GM10248 (cell line): Measurements from ENCODE around the gene BBS9.
"Not testable (repeated sequence)": the region's sequence is repeated elsewhere in the genome, so short reads cannot be mapped to it uniquely, and the experiment has no call there.

ENCODE experiments used
- CTCF ChIA-PET: fragments of 300-600 bp; sonication (Branson Sonifier 250); formaldehyde crosslinking; extraction: SDS; loops from one replicate; lab custom pipeline; 2021; ENCODE audit warnings: antibody characterized with exemption; lab: Yijun Ruan, JAX
- POLR2A ChIA-PET: fragments of 350-650 bp; sonication (Branson Sonifier 250); formaldehyde crosslinking; extraction: SDS; loops from one replicate; lab custom pipeline; 2020; ENCODE audit warnings: antibody characterized with exemption; lab: Yijun Ruan, JAX
- DNase-seq: peaks from one replicate; pipeline ENCODE4 v3.0.0; 2012; ENCODE audit errors: extremely low spot score
- TF ChIP-seq, protein P1 (sequence below): IDR thresholded peaks from 2 replicates; pipeline ENCODE4 v1.5.1; 2012; ENCODE audit warnings: mild to moderate bottlenecking, low read depth; ENCODE audit errors: extremely low read depth, missing control alignments, control extremely low read depth

BBS9 gene

DNA sequence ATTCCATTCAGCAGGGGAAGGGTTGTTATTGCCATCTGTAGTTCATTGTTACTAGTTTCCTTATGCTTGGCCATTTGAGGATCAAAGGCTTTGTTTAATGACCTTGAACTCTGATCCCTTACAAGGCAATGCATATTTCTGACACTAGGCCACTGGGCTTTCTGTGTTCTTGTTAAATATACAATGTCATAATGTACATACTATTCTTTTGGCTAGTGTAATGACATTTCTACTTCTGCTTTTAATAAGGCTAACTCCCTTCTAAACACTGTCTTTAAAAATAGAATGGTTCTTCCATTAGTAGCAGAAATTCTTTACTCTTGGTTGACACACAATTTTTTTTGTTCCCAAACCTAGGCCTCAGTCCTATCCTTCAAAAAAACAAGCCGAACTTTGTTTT lies 86.6 kb downstream of the BBS9 start:
- ChIA-PET POLR2A (no interaction called here), CTCF (no interaction called here)
- DNase-seq = no peak
- TF ChIP-seq, protein P1, sequence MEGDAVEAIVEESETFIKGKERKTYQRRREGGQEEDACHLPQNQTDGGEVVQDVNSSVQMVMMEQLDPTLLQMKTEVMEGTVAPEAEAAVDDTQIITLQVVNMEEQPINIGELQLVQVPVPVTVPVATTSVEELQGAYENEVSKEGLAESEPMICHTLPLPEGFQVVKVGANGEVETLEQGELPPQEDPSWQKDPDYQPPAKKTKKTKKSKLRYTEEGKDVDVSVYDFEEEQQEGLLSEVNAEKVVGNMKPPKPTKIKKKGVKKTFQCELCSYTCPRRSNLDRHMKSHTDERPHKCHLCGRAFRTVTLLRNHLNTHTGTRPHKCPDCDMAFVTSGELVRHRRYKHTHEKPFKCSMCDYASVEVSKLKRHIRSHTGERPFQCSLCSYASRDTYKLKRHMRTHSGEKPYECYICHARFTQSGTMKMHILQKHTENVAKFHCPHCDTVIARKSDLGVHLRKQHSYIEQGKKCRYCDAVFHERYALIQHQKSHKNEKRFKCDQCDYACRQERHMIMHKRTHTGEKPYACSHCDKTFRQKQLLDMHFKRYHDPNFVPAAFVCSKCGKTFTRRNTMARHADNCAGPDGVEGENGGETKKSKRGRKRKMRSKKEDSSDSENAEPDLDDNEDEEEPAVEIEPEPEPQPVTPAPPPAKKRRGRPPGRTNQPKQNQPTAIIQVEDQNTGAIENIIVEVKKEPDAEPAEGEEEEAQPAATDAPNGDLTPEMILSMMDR = no peak

DNA sequence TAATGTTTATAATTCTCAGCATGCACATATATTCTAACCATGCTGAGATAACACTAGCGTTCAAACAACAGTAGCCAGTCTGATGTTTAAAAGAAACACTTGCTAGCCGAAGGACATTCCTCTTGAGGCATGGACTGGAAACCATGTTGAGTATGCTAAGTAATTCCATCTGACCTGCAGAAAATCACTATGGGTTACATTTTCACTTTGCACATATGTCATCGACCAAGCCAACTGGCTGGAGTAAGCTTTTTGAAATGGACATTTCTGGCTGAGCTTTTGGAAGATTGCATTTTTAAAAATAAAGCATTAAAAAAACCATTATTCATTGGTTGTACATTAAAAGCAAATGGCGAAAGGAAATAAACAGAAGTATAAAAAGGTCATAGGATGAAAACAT lies 88.2 kb downstream of the BBS9 start:
- no peak for DNase-seq
- POLR2A ChIA-PET = interaction anchor here (0.7 kb wide), 1 partner anchor 686 kb away, joined by 4 read pairs; no protein-coding TSS in a partner anchor
- CTCF ChIA-PET = no interaction called here
- TF ChIP-seq, protein P1 = no peak

DNA sequence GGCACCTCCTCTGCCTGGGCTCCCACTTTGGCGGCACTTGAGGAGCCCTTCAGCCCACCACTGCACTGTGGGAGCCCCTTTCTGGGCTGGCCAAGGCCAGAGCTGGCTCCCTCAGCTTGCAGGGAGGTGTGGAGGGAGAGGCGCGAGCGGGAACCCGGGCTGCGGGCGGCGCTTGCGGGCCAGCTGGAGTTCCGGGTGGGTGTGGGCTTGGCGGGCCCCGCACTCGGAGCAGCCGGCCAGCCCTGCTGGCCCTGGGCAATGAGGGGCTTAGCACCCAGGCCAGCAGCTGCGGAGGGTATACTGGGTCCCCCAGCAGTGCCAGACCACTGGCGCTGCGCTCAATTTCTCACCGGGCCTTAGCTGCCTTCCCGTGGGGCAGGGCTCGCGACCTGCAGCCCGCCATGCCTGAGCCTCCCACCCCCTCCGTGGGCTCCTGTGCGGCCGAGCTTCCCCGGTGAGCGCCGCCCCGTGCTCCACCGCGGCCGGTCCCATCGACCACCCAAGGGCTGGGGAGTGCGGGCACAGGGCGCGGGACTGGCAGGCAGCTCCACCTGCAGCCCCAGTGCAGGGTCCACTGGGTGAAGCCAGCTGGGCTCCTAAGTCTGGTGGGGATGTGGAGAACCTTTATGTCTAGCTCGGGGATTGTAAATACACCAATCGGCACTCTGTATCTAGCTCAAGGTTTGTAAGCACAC lies 89.6 kb downstream of the BBS9 start:
- CTCF ChIA-PET, POLR2A ChIA-PET, DNase-seq: not testable (repeated sequence)

DNA sequence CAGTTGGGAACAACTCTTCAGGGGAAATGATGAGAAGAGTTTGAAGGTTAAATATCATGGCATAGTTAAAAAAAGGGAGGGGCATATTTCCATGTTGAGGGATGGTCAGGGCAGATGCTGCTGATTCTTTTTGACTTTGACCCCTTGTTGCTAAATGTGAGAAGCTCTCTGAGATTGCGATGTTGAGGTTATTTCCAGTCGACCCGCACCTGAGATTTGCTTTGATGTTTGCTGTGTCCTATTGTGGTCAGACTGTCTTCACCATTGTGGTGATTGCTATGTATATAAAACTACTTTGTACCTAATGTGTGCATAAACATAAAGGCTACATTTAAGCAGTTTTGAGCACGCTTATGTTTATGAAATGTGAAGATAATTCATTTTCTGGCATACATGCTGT lies 90.9 kb downstream of the BBS9 start:
- TF ChIP-seq, protein P1 = no peak
- no peak for DNase-seq
- CTCF ChIA-PET = no interaction called here
- POLR2A ChIA-PET = no interaction called here

DNA sequence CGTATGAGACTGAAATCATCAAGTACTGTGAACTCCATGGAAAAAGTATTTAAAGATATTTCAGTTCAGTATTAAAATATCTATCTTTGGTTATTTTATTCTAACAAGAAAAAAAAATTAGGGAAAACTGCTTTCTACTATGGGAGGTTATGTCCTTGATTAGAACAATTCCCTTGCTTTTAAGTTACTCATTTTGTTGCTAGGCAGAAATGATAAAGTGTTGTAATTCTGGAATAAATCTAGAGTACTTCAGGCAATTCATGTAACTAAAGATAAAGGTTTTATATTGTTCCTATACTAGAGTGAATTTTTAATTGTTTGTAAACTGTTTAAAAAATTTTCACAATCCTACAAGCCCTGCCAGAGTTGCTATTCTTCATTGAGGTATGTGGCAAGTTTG lies 92.0 kb downstream of the BBS9 start:
- TF ChIP-seq, protein P1 = no peak
- DNase-seq = no peak
- POLR2A ChIA-PET = no interaction called here
- CTCF ChIA-PET = no interaction called here

DNA sequence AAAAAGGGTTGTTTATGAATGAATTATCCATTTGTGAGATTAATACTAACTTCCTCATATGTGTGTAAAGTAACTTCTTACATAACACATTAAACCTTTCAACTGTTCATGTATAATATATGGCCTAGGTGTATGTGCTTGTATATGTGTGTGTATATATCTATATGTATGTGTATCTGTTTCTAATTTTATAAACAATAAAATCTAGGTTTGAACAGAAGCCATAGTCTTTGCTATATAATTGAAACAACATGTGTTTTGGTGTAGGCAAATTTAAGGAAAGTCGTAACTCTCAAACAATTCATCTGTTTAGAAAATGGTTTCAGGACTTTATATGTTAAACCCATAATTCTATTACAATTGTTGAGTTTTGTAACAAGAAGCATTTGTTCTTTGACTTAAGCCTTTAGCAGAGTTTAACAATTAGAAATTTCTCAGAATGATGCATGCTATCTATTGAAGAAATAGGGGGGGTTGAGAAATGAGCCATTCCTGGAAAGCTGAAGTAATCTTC lies 103.3 kb downstream of the BBS9 start:
- TF ChIP-seq, protein P1 = no peak
- POLR2A ChIA-PET = no interaction called here
- CTCF ChIA-PET = interaction anchor here (1.2 kb wide), 1 partner anchor 10 kb away, joined by 4 read pairs; no protein-coding TSS in a partner anchor
- no peak for DNase-seq

DNA sequence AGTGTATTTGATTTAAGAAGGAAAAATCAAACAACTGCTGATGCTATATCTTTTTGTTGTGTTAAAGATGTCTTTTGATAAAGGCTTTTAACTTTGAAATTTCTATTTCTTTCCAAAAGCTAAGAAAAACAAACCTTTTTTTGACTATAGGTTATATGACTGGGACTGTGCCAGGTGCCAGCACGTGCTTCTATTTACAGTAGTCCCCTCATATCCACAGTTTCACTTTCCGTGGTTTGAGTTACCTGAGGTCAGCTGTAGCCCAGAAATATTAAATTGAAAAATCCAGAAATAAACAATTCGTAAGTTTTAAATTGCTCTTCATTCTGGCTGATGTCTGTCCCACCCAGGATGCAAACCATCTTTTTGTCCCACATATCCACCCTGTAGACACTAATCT lies 104.3 kb downstream of the BBS9 start:
- ChIA-PET POLR2A (no interaction called here), CTCF (interaction anchor here (1.2 kb wide), 1 partner anchor 9 kb away, joined by 4 read pairs; no protein-coding TSS in a partner anchor)
- TF ChIP-seq, protein P1 = no peak
- DNase-seq = no peak
